Fibroblast of pulmonary artery (primary cell): Measurements from ENCODE around the gene WDR5B.
A peak's percentile ranks its signal among the peaks of the same experiment; 100 is the strongest.

Source experiments
- DNase-seq: peaks from one replicate; pipeline ENCODE4 v3.0.0-alpha.2; 2010; ENCODE audit warnings: low read depth
- H3K4me3 ChIP-seq: replicated peaks from 2 replicates; pipeline ENCODE4 v1.5.1; 2011; ENCODE audit warnings: low read depth, mild to moderate bottlenecking, control low read depth, low read length, moderate library complexity
- TF ChIP-seq, protein P1 (sequence below): IDR thresholded peaks from 2 replicates; pipeline ENCODE4 v1.5.1; 2011; ENCODE audit warnings: mild to moderate bottlenecking, control low read depth, low read length, inconsistent platforms; ENCODE audit errors: missing control alignments

The WDR5B gene

DNA sequence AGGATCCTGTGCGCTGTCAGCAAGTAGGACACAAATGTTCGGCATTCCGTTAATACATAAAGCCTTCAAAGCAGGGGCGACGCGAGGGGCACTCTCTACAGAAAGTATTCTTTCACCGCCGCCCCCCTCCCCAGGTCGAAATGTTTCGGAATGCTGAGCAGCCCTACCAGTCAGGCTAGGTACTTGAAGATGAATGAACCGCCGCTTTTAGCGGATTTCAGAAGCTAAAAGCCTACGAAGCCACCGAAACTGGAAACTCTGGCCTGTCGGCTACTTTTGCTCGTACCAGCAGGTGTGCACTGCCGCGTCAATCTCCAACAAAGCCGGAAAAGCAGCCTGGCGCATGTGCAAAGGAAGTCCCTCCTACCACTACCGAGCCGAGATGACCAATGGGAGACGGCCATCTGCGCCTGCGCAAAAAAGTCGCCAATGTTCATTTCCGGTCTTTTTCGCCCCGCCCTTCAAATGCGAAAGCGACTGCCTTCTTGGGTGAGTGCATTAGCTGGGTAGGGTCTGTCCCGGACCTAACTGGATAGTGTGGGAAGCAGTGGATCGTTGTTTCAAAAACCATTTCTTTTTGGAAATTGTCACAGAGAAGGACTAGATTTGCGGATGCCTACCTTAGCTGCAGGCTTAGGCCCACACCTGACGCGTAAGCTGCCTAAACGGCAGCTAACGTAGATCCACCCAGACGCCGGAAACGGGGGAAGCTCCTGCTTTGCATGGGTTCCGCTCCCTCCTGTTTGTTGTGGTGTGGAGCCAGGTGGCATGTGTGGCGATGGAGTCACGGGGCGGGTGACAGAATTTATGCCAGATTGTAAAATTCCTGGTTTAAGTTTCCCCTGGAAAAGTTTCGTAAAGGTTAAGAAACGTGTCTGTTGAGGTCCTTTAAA, at the start of gene WDR5B:
Gene WDR5B (minus strand): TSS at position 301 of the 893 bp plus-strand sequence. CDS start 534 bp downstream, outside the sequence.
- TF ChIP-seq, protein P1, sequence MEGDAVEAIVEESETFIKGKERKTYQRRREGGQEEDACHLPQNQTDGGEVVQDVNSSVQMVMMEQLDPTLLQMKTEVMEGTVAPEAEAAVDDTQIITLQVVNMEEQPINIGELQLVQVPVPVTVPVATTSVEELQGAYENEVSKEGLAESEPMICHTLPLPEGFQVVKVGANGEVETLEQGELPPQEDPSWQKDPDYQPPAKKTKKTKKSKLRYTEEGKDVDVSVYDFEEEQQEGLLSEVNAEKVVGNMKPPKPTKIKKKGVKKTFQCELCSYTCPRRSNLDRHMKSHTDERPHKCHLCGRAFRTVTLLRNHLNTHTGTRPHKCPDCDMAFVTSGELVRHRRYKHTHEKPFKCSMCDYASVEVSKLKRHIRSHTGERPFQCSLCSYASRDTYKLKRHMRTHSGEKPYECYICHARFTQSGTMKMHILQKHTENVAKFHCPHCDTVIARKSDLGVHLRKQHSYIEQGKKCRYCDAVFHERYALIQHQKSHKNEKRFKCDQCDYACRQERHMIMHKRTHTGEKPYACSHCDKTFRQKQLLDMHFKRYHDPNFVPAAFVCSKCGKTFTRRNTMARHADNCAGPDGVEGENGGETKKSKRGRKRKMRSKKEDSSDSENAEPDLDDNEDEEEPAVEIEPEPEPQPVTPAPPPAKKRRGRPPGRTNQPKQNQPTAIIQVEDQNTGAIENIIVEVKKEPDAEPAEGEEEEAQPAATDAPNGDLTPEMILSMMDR: no peak
- peak; percentile 98 for DNase-seq
- peak within 1 kb of the TSS; percentile 71 for H3K4me3 ChIP-seq

DNA sequence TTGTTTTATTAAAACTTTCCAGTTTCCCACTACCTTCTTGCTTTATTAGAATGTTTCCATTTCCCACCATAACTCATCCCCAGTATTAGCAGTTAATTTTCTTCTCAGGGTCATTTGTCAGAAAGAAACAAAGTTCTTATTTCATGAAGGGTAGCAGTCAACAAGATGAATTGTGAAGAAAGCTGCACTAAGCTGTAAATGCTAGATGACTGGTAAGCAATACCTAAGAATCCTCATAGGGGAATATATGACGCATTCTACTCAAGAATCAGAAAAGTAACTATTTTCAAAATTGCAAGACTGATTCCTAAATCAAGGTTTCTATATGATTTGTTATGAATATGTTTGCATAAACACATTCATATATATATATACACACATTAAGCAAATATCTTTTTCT, 48.8 kb upstream of the WDR5B start:
- TF ChIP-seq, protein P1: no peak
- H3K4me3 ChIP-seq: no peak overlapping the region
- no peak for DNase-seq

DNA sequence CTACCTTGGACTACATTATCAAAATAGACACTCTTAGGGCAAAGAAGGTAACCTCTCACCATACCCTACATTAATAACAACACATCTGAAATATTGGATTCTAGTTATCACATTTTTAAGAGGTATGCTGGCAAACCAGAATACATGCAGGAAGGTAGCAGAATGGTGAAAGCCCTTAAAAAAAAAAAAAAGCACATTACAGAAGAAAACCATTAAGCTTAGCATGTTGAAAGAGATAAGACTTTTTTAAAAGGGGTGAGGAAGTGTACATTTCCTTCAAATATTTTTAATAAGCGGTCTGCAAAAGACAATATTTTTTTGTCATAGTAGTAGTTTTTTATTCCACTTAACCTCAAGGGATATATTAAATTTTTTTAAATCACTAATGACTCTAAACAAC, 46.5 kb upstream of the WDR5B start:
- no peak overlapping the region for H3K4me3 ChIP-seq
- no peak for DNase-seq
- TF ChIP-seq, protein P1: no peak

DNA sequence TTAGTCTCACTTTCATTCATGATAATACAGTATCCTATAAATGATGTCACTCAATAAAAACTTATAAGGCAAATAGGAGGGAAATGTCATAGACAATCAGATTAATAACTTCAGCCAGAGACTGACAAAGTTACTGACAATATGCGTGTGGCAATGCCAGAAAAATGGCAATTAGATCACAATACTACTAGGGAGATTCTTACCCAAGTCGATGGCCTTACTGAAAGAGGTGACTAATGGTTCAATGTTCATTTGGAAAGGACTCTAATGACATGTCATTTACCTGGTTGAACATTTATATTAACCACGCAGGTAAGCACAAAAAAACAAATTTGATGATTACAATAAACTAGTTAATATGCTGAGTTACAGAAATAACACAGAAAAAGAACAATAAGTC, 45.9 kb upstream of the WDR5B start:
- no peak for DNase-seq
- TF ChIP-seq, protein P1: no peak
- no peak overlapping the region for H3K4me3 ChIP-seq

DNA sequence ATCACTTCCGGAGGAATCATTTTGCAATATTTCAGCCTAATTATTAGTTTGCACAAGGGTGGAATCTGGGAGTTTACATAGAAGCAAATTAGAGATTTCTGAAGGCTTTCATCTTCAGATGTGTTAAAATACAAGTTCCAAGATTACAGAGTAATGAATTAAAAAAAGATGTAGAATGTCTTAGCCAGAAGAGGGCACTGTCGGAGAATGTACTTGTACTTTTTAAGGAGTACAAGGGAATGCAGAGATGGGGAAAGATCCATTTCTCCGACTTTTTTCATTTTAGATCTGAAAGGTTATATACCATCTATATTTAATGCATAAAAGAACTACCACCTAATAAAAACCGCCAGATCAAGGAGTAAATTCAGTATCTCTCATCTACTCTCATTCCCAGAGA, 43.1 kb upstream of the WDR5B start:
- DNase-seq: peak; percentile 77
- H3K4me3 ChIP-seq: no peak overlapping the region

DNA sequence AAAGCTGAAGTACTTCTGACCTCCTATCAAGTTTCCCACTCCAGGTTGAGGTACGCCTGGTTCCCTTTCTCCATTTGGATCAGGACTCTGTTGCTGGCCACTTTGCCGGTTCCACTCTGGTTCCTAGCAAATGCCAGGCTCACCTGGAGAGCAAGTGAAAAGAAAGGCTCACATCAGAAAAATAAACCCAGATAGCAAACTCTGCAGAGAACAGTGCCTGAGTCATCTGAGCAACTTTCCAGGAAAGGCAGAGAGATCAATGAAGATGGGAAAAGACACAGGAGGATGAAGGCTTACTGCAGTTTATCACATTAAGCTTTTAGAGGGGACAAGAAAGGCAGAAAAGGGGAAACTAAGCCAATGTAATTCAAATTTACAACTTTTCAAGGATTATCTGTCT, 41.8 kb upstream of the WDR5B start:
- no peak for DNase-seq
- TF ChIP-seq, protein P1: no peak

More for the DNA sequence above, 43.1 kb upstream of the WDR5B start:
- TF ChIP-seq, protein P1: peak; percentile 51

More for the DNA sequence above, 41.8 kb upstream of the WDR5B start:
- H3K4me3 ChIP-seq: no peak overlapping the region
